ENCODE results near the gene HMGXB3. TPM values are rescaled to one million over a fixed set of nuclear protein-coding genes. Genes with fewer than 3 reads are reported as not detected.

The HMGXB3 gene
- total RNA-seq, 1 donor from 2014 or later, result 64.0 TPM

DNA sequence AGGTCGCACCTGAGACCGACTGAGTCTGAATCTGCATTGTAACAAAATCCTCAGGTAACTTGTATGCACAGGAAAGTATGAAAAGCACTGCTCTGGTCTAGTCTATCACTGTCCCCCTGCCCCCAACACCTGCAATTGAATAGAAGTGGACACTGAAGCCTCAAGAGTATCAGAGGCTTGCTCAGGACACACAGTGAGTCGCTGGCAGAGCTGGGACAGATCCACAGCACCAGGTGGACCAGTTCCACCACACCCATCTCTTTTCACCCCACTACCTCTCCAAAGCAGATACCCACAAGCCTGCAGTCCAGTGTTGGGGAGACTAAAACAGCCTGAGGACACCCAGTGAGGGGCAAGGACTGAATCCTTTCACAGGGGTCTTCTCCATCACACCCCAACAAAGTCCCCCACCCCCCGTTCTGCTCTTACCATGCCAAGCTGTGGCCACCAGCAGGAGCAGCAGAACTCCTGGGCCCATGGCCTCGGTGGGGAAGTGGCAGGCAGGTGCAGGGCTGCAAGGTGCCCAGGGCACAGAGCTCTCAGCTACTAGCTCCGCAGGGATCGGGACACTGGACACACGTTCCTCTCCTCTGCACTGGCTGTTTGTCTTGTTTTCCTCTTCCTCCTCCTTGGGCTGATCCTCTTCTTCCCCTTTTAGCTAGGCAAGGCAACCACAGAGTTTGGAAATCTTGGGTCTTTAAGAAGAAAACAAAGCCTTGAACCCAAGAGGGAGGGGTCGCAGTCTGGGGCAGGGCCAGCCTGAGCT lies 85.6 kb downstream of the HMGXB3 start, which contains the start of gene CSF1R:
CSF1R (minus strand) TSS at position 605 of the 766 bp plus-strand sequence; CDS start at position 478, 127 bp downstream.
- Histone ChIP-seq H3K27me3 (ENCODE audit: control insufficient read depth, insufficient read depth, low read length) (peaks cover 6% of the 10 kb centered on the region), H3K36me3 (ENCODE audit: control insufficient read depth, insufficient read depth, low read length) (no peaks in the 10 kb centered on the region), H3K4me3 (ENCODE audit: low read depth, low read length) (no peak within 1 kb of the TSS)
- DNase-seq (ENCODE audit: low read depth), result no peak
- TF ChIP-seq, protein P1, sequence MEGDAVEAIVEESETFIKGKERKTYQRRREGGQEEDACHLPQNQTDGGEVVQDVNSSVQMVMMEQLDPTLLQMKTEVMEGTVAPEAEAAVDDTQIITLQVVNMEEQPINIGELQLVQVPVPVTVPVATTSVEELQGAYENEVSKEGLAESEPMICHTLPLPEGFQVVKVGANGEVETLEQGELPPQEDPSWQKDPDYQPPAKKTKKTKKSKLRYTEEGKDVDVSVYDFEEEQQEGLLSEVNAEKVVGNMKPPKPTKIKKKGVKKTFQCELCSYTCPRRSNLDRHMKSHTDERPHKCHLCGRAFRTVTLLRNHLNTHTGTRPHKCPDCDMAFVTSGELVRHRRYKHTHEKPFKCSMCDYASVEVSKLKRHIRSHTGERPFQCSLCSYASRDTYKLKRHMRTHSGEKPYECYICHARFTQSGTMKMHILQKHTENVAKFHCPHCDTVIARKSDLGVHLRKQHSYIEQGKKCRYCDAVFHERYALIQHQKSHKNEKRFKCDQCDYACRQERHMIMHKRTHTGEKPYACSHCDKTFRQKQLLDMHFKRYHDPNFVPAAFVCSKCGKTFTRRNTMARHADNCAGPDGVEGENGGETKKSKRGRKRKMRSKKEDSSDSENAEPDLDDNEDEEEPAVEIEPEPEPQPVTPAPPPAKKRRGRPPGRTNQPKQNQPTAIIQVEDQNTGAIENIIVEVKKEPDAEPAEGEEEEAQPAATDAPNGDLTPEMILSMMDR (IDR thresholded peaks at IDR 0.05; ENCODE audit: insufficient read depth, low read length, poor library complexity, severe bottlenecking), result no peak

DNA sequence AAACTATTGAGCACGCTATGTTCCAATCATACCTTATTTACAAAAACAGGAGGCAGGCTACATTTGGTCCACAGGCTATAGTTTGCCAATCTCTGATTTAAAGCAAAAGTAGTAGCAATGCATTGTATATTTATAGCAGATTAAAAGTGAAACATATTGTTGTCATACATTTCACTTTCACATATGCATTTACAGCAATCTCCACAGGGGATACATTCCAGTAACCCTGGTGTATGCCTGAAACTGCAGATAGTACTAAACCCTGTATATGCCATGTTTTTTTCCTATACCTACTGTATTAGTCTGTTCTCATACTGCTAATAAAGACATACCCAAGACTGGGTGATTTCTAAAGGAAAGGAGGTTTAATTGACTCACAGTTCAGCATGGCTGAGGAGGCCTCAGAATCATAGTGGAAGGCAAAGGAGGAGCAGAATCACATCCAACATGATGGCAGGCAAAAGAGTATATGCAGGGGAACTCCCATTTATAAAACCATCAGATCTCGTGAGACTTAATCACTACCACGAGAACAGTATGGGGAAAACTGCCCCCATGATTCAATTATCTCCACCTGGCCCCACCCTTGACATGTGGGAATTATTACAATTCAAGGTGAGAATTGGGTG lies 91.7 kb downstream of the HMGXB3 start:
- H3K36me3 ChIP-seq (ENCODE audit: control insufficient read depth, insufficient read depth, low read length), result no peaks in the 10 kb centered on the region
- H3K27me3 ChIP-seq (ENCODE audit: control insufficient read depth, insufficient read depth, low read length), result peaks cover 5% of the 10 kb centered on the region
- TF ChIP-seq, protein P1 (IDR thresholded peaks at IDR 0.05; ENCODE audit: insufficient read depth, low read length, poor library complexity, severe bottlenecking), result no peak
- no peak for DNase-seq (ENCODE audit: low read depth)
- no peak overlapping the region for H3K4me3 ChIP-seq (ENCODE audit: low read depth, low read length)

DNA sequence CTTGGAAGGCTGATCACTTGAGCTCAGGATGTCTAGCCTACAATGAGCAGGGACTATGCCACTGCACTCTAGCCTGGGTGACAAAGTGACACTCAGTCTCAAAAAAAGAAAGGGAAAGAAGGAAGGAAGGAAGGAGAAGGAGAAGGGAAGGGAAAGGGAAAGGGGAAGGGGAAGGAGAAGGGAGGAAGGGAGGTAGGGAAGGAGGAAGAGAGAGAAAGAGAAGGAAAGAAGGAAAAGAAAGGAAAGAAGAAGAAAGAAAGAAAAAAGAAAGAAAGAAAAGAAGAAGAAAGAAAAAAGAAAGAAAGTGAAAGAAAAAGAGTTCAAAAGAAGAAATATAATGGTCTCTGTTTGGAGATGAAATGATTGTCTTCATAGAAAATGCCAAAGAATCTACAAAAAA lies 96.6 kb downstream of the HMGXB3 start:
- no peak for DNase-seq (ENCODE audit: low read depth)
- Histone ChIP-seq H3K27me3 (ENCODE audit: control insufficient read depth, insufficient read depth, low read length) (peaks cover 5% of the 10 kb centered on the region), H3K4me3 (ENCODE audit: low read depth, low read length) (no peak overlapping the region), H3K36me3 (ENCODE audit: control insufficient read depth, insufficient read depth, low read length) (no peaks in the 10 kb centered on the region)
- TF ChIP-seq, protein P1 (IDR thresholded peaks at IDR 0.05; ENCODE audit: insufficient read depth, low read length, poor library complexity, severe bottlenecking), result no peak

DNA sequence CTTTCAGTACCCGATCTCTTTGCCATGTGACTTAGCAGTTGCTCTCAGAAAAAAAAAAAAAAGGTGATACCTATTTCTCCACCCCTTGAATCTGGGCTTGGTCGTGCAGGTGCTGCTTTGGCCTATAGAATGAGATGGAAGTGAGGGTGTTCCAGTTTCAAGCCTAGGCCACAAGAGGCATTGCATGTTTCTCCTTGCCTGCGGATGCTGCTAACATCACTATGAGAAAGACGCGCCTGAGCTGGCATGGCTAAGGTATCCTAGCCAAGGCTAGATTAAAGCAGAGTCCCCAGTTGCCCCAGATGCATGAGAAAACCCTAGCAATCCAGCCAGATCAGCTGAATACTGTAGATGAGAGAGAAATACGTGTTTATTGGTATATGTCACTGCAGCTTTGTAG lies 100.5 kb downstream of the HMGXB3 start:
- Histone ChIP-seq H3K27me3 (ENCODE audit: control insufficient read depth, insufficient read depth, low read length) (peaks cover 5% of the 10 kb centered on the region), H3K4me3 (ENCODE audit: low read depth, low read length) (no peak overlapping the region), H3K36me3 (ENCODE audit: control insufficient read depth, insufficient read depth, low read length) (no peaks in the 10 kb centered on the region)
- TF ChIP-seq, protein P1 (IDR thresholded peaks at IDR 0.05; ENCODE audit: insufficient read depth, low read length, poor library complexity, severe bottlenecking), result no peak
- DNase-seq (ENCODE audit: low read depth), result no peak

Other genes starting within 250 kb of the HMGXB3 start
- not detected in 2 replicates for gene PDE6A, start 55.9 kb upstream of the HMGXB3 start, total RNA-seq
- gene SLC26A2, start 40.0 kb upstream of the HMGXB3 start, total RNA-seq, result 15.4 and 17.7 TPM in 2 replicates
- 4.1 and 4.7 TPM in 2 replicates for gene TIGD6, start 85 bp upstream of the HMGXB3 start, total RNA-seq
- 0.41 and 0.75 TPM in 2 replicates for gene CSF1R, start 85.8 kb downstream of the HMGXB3 start, total RNA-seq
- 17.1 and 18.3 TPM in 2 replicates for gene PDGFRB, start 155.1 kb downstream of the HMGXB3 start, total RNA-seq
- 0.33 and 0.48 TPM in 2 replicates for gene CDX1, start 166.0 kb downstream of the HMGXB3 start, total RNA-seq
- not detected in 2 replicates for gene SLC6A7, start 189.3 kb downstream of the HMGXB3 start, total RNA-seq